HCT116 (cell line): Measurements from ENCODE around the gene GNAI3. TPM values are rescaled to one million over a fixed set of nuclear protein-coding genes. Genes with fewer than 3 reads are reported as not detected.

Experiments used
- ATAC-seq: fragments of 200-7000 bp; cut with Tn5 transposase; 2 replicates; pipeline ENCODE4 v1.9.1; 2020; ENCODE audit warnings: mild to moderate bottlenecking, moderate library complexity
- BruUV-seq: library from RNA; stranded (reverse); fragments of 400-500 nt; replicated peaks from 2 replicates; lab custom pipeline; 2021; lab: Mats Ljungman, UMichigan
- CTCF ChIA-PET: fragments of 300-600 bp; sonication (Branson Sonifier 250); formaldehyde crosslinking; loops from one replicate; lab custom pipeline; 2021; ENCODE audit warnings: antibody characterized with exemption; lab: Charles Lee
- POLR2A ChIA-PET: fragments of 300-600, 350-600 bp; sonication (Branson Sonifier 250); formaldehyde crosslinking; loops from one replicate; lab custom pipeline; 2021; ENCODE audit warnings: antibody characterized with exemption; lab: Charles Lee
- RAD21 ChIA-PET, 2 experiments: fragments of 300-600 bp; sonication (Branson Sonifier 250); formaldehyde crosslinking; loops; one replicate each; lab custom pipeline; 2023; ENCODE audit warnings: low total read pairs in 2 of 2; ENCODE audit not compliant: uncharacterized antibody in 2 of 2, unreplicated experiment in 2 of 2, low non-redundant PET in 1 of 2; lab: Charles Lee
- DNase-seq: peaks from one replicate; pipeline ENCODE4 v3.0.0-alpha.2; 2010; ENCODE audit warnings: low read depth, low spot score
- H2AFZ ChIP-seq: fragments of 200-600 bp; shearing (Covaris generic), sonication (generic); 2 replicates; pipeline ENCODE4 v1.6.1; 2017; ENCODE audit warnings: low read depth, mixed run types, mixed read lengths, antibody characterized with exemption, low read length; ENCODE audit not compliant: poor library complexity, severe bottlenecking
- H3K27ac ChIP-seq: 2 replicates; pipeline ENCODE4 v1.5.1; 2012; ENCODE audit warnings: low read depth, low read length
- H3K27me3 ChIP-seq: fragments of 200-600 bp; sonication (generic); 2 replicates; pipeline ENCODE4 v1.6.1; 2016; ENCODE audit warnings: mixed run types, low read length, mixed read lengths; ENCODE audit not compliant: insufficient read depth
- H3K36me3 ChIP-seq, 2 experiments: fragments of 200-500 bp in 1 of 2; fragments of 200-600 bp in 1 of 2; sonication (Bioruptor generic) in 1 of 2; sonication (generic) in 1 of 2; 2 replicates each; pipeline versions ENCODE4 v1.5.1 to v1.6.1; 2014 to 2016; ENCODE audit warnings: low read length in 2 of 2, inconsistent platforms in 1 of 2, mixed read lengths in 1 of 2, mixed run types in 1 of 2; ENCODE audit not compliant: insufficient read depth in 2 of 2, control insufficient read depth in 1 of 2
- H3K4me1 ChIP-seq, 2 experiments: fragments of 200-600 bp in 1 of 2; sonication (generic) in 1 of 2; 2 replicates each; pipeline versions ENCODE4 v1.5.1 to v1.6.1; 2012 to 2017; ENCODE audit warnings: low read length in 2 of 2, inconsistent platforms in 1 of 2, mild to moderate bottlenecking in 1 of 2, mixed read lengths in 1 of 2, mixed run types in 1 of 2, moderate library complexity in 1 of 2; ENCODE audit not compliant: insufficient read depth in 2 of 2, control insufficient read depth in 1 of 2
- H3K4me2 ChIP-seq: fragments of 200-600 bp; sonication (generic); 2 replicates; pipeline ENCODE4 v1.6.1; 2017; ENCODE audit warnings: mixed run types, low read length, mixed read lengths
- H3K4me3 ChIP-seq, 2 experiments: fragments of 200-600 bp in 1 of 2; sonication (generic) in 1 of 2; replicated peaks in 1 of 2; 2 replicates each; pipeline ENCODE4 v1.5.1; 2011 to 2016; ENCODE audit warnings: low read length in 2 of 2, control low read depth in 1 of 2, low read depth in 1 of 2, mild to moderate bottlenecking in 1 of 2, mixed read lengths in 1 of 2, mixed run types in 1 of 2
- H3K79me2 ChIP-seq: fragments of 200-600 bp; sonication (generic); 2 replicates; pipeline ENCODE4 v1.6.1; 2017; ENCODE audit warnings: mild to moderate bottlenecking, mixed run types, low read length, moderate library complexity, mixed read lengths; ENCODE audit not compliant: insufficient read depth
- H3K9ac ChIP-seq: fragments of 200-600 bp; sonication (generic); 2 replicates; pipeline ENCODE4 v1.6.1; 2016; ENCODE audit warnings: low read length, mixed read lengths
- H3K9me2 ChIP-seq: fragments of 200-600 bp; sonication (generic), shearing (Covaris generic); 2 replicates; pipeline ENCODE4 v1.6.1; 2017; ENCODE audit warnings: mixed run types, mild to moderate bottlenecking, moderate library complexity; ENCODE audit not compliant: insufficient read depth
- H3K9me3 ChIP-seq, 2 experiments: fragments of 200-500 bp in 1 of 2; fragments of 200-600 bp in 1 of 2; sonication (Bioruptor generic) in 1 of 2; sonication (generic) in 1 of 2; 2 replicates each; pipeline ENCODE4 v1.6.1; 2014 to 2017; ENCODE audit warnings: low read length in 2 of 2, mixed read lengths in 2 of 2, inconsistent platforms in 1 of 2, low read depth in 1 of 2, mild to moderate bottlenecking in 1 of 2, mixed run types in 1 of 2, moderate library complexity in 1 of 2; ENCODE audit not compliant: control insufficient read depth in 1 of 2, insufficient read depth in 1 of 2
- H4K20me1 ChIP-seq: fragments of 200-600 bp; sonication (generic), shearing (Covaris generic); 2 replicates; pipeline ENCODE4 v1.6.1; 2017; ENCODE audit warnings: mixed run types, mild to moderate bottlenecking, moderate library complexity; ENCODE audit not compliant: insufficient read depth
- CBX3 ChIP-seq: IDR thresholded peaks from 2 replicates; pipeline ENCODE4 v1.6.1; 2012; ENCODE audit warnings: low read depth
- CEBPB ChIP-seq: IDR thresholded peaks from 2 replicates; pipeline ENCODE4 v1.6.1; 2012; ENCODE audit warnings: low read depth
- EGR1 ChIP-seq: IDR thresholded peaks from 2 replicates; pipeline ENCODE4 v1.6.1; 2012; ENCODE audit warnings: low read depth
- EZH2 ChIP-seq: fragments of 200-600 bp; sonication (generic); IDR thresholded peaks from 2 replicates; pipeline ENCODE4 v1.6.1; 2017; ENCODE audit warnings: antibody characterized with exemption, mixed run types
- JUND ChIP-seq: IDR thresholded peaks from 2 replicates; pipeline ENCODE4 v1.6.1; 2012
- POLR2A ChIP-seq: IDR thresholded peaks from 2 replicates; pipeline ENCODE4 v1.7.0; 2011; ENCODE audit warnings: borderline replicate concordance; ENCODE audit not compliant: insufficient read depth, insufficient read length; ENCODE audit errors: extremely low read depth
- SIN3A ChIP-seq: IDR thresholded peaks from 2 replicates; pipeline ENCODE4 v1.6.1; 2012; ENCODE audit warnings: low read depth
- SP1 ChIP-seq: IDR thresholded peaks from 2 replicates; pipeline ENCODE4 v1.6.1; 2012; ENCODE audit warnings: low read depth
- SRF ChIP-seq: IDR thresholded peaks from 2 replicates; pipeline ENCODE4 v1.6.1; 2012; ENCODE audit warnings: low read depth
- TCF7L2 ChIP-seq: IDR thresholded peaks from 2 replicates; pipeline ENCODE4 v1.7.0; 2011; ENCODE audit warnings: borderline replicate concordance, inconsistent platforms; ENCODE audit not compliant: insufficient read depth, insufficient read length; ENCODE audit errors: extremely low read depth
- ZNF274 ChIP-seq: fragments of 200-500 bp; sonication (Bioruptor generic); IDR thresholded peaks from 2 replicates; pipeline ENCODE4 v1.6.1; 2014; ENCODE audit warnings: mild to moderate bottlenecking, low read depth, low read length, inconsistent platforms
- intact Hi-C: fragments of 100-400 bp; cut with micrococcal nuclease; formaldehyde crosslinking; loops from 2 replicates; pipeline ENCODE4 v1.10.0; 2022
- total RNA-seq: library from RNA; stranded (reverse); gene quantifications from one replicate; pipeline ENCODE4 v1.2.1, GENCODE V29; 2021; ENCODE audit not compliant: unreplicated experiment
- TF ChIP-seq, protein P1 (sequence below): IDR thresholded peaks from 2 replicates; pipeline ENCODE4 v1.6.1; 2011; ENCODE audit warnings: mild to moderate bottlenecking, low read length, moderate library complexity; ENCODE audit not compliant: insufficient replicate concordance; ENCODE audit errors: extremely low read depth
- TF ChIP-seq, protein P2 (sequence below), 3 experiments: fragments of 200-600 bp in 1 of 3; sonication (generic) in 1 of 3; IDR thresholded peaks in 2 of 3; conservative IDR thresholded peaks in 1 of 3; 2 replicates each; pipeline ENCODE4 v1.5.1; 2012 to 2017; ENCODE audit warnings: low read depth in 2 of 3, low read length in 2 of 3, antibody characterized with exemption in 1 of 3, borderline replicate concordance in 1 of 3, control low read depth in 1 of 3, mild to moderate bottlenecking in 1 of 3, mixed read lengths in 1 of 3, mixed run types in 1 of 3, moderate library complexity in 1 of 3; ENCODE audit not compliant: insufficient read depth in 1 of 3
- TF ChIP-seq, protein P3 (sequence below): IDR thresholded peaks from 2 replicates; pipeline ENCODE4 v1.6.1; 2012

GNAI3 gene
- total RNA-seq, 1 experiment from 2014 or later, result 9.5 TPM

DNA sequence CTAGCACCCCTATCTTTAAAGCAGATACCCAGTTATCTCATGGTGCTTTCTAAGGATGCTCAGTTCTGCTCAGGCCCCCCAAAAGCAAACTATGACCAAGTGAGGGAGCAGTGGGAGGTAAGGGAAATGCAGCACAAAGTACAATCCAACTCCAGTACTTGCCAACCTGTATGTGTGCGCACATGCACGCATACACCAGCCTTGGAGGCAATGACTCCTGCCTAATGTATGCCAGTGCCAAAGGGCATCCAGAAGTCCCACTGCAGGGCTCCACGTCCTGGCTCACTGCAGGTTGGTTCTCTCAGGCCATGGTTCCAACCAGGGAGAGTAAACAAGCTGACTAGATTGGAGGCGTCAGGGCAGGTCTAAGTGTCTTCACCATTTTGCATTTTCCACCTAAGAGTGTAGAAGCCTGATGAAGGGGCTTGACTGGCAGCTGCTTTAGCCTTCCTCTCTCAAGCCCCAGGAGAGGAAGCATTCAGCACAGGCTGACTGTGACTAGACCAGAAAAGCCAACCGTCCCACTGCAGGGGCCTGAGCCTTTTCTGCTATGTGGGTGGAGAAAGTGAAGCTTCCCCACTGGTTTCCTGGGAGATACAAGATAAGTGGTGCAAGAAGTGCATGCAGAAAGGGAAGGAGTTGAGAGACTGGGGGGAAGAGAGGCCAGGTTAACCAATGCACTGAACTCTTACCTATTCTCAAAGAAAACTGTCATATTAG is 46.6 kb upstream of the GNAI3 start:
- CTCF ChIA-PET, result interaction anchor here (2.1 to 2.3 kb wide), 2 partner anchors 8 to 31 kb away, joined by 6 to 8 read pairs; partner anchors contain the start of gene CYB561D1

DNA sequence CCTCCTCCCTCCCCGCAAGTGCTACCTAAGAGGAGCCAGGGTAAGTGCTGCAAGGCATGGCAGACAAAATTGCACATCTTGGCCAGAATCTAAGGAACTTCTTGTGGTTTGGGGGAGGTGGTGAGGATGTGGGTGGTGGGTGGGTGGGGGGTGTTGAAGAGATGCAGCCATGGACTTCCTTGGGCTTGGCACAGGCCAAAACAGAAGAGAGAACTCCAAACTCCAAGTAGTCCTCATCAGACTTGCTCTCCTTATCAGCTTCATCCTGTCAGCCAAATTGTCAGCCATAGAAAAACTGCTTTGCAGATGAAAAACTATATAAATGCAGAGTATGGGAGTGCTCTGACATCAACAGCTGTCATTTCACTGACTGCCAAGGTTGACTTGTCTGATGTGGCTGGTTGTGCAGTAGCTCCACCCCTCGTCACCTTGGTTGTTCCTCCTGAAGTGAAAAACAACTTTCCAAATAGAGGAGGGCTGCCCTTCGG is 46.0 kb upstream of the GNAI3 start:
- Histone ChIP-seq H2AFZ (no peak overlapping the region), H3K36me3 (0 out of 4 replicates have a peak, but pooled peaks cover 0 to 3% of the 10 kb centered on the region in 2 experiments), H3K27me3 (no peaks in the 10 kb centered on the region), H3K4me2 (no peak overlapping the region), H3K4me3 (no peak overlapping the region), H3K4me1 (peaks cover 0 to 3% of the 10 kb centered on the region in 2 experiments; a peak in 1 of 4 replicates), H3K9ac (no peak overlapping the region), H3K9me2 (no peaks in the 10 kb centered on the region; the same call in 1 of the 2 replicates), H3K27ac (no peak overlapping the region), H3K9me3 (no peaks in the 10 kb centered on the region), H3K79me2 (no peaks in the 10 kb centered on the region), H4K20me1 (no peaks in the 10 kb centered on the region)
- BruUV-seq, result no TSS peak
- ChIA-PET POLR2A (no interaction called here), CTCF (interaction anchor here (2.1 to 2.3 kb wide), 2 partner anchors 9 to 30 kb away, joined by 6 to 8 read pairs; partner anchors contain the start of gene CYB561D1), RAD21 (no interaction called here)
- ATAC-seq (no peak), DNase-seq (no peak)
- intact Hi-C loops, result no loop called here
- TF ChIP-seq EGR1 (no peak), TCF7L2 (no peak), CBX3 (no peak), CEBPB (no peak), SRF (no peak), JUND (no peak), SIN3A (no peak), ZNF274 (no peak), EZH2 (no peak), SP1 (no peak), POLR2A (no peak)
- TF ChIP-seq, protein P1, sequence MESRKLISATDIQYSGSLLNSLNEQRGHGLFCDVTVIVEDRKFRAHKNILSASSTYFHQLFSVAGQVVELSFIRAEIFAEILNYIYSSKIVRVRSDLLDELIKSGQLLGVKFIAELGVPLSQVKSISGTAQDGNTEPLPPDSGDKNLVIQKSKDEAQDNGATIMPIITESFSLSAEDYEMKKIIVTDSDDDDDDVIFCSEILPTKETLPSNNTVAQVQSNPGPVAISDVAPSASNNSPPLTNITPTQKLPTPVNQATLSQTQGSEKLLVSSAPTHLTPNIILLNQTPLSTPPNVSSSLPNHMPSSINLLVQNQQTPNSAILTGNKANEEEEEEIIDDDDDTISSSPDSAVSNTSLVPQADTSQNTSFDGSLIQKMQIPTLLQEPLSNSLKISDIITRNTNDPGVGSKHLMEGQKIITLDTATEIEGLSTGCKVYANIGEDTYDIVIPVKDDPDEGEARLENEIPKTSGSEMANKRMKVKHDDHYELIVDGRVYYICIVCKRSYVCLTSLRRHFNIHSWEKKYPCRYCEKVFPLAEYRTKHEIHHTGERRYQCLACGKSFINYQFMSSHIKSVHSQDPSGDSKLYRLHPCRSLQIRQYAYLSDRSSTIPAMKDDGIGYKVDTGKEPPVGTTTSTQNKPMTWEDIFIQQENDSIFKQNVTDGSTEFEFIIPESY, result no peak
- TF ChIP-seq, protein P2, sequence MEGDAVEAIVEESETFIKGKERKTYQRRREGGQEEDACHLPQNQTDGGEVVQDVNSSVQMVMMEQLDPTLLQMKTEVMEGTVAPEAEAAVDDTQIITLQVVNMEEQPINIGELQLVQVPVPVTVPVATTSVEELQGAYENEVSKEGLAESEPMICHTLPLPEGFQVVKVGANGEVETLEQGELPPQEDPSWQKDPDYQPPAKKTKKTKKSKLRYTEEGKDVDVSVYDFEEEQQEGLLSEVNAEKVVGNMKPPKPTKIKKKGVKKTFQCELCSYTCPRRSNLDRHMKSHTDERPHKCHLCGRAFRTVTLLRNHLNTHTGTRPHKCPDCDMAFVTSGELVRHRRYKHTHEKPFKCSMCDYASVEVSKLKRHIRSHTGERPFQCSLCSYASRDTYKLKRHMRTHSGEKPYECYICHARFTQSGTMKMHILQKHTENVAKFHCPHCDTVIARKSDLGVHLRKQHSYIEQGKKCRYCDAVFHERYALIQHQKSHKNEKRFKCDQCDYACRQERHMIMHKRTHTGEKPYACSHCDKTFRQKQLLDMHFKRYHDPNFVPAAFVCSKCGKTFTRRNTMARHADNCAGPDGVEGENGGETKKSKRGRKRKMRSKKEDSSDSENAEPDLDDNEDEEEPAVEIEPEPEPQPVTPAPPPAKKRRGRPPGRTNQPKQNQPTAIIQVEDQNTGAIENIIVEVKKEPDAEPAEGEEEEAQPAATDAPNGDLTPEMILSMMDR (IDR thresholded peaks at IDR 0.05 in 2 of 3, conservative IDR thresholded peaks at IDR 0.05 in 1 of 3; ENCODE audit: borderline replicate concordance in 1 of 3, insufficient read depth in 1 of 3, low read depth in 2 of 3, low read length in 2 of 3), result no peak
- TF ChIP-seq, protein P3, sequence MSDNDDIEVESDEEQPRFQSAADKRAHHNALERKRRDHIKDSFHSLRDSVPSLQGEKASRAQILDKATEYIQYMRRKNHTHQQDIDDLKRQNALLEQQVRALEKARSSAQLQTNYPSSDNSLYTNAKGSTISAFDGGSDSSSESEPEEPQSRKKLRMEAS, result no peak

More for the DNA sequence above, 46.6 kb upstream of the GNAI3 start:
- Histone ChIP-seq H3K4me2 (no peak overlapping the region), H4K20me1 (no peaks in the 10 kb centered on the region), H3K9me3 (no peaks in the 10 kb centered on the region), H3K36me3 (peaks cover 0 to 4% of the 10 kb centered on the region in 2 experiments; a peak in 1 of 4 replicates), H3K9ac (no peak overlapping the region)
- DNase-seq (no peak), ATAC-seq (no peak)
- TF ChIP-seq EZH2 (no peak), SIN3A (no peak), SP1 (no peak), TCF7L2 (no peak), EGR1 (no peak), CEBPB (no peak)
- TF ChIP-seq, all 23 proteins: peak for 0
- Histone ChIP-seq H3K27me3 (no peaks in the 10 kb centered on the region), H3K27ac (no peak overlapping the region), H3K4me3 (no peak overlapping the region), H3K79me2 (no peaks in the 10 kb centered on the region), H2AFZ (no peak overlapping the region), H3K4me1 (peaks cover 0 to 3% of the 10 kb centered on the region in 2 experiments; a peak in 1 of 4 replicates), H3K9me2 (no peaks in the 10 kb centered on the region; the same call in 1 of the 2 replicates)
- BruUV-seq, result no TSS peak
- RAD21 ChIA-PET, result no interaction called here
- POLR2A ChIA-PET, result no interaction called here
- intact Hi-C loops, result no loop called here
